Fibroblast of pulmonary artery (primary cell): Measurements from ENCODE around the gene PDE11A.
A peak's percentile ranks its signal among the peaks of the same experiment; 100 is the strongest.

Source experiments
- DNase-seq: peaks from one replicate; pipeline ENCODE4 v3.0.0-alpha.2; 2010; ENCODE audit warnings: low read depth
- H3K4me3 ChIP-seq: replicated peaks from 2 replicates; pipeline ENCODE4 v1.5.1; 2011; ENCODE audit warnings: low read depth, mild to moderate bottlenecking, control low read depth, low read length, moderate library complexity
- CTCF ChIP-seq: IDR thresholded peaks from 2 replicates; pipeline ENCODE4 v1.5.1; 2011; ENCODE audit warnings: mild to moderate bottlenecking, control low read depth, low read length, inconsistent platforms; ENCODE audit errors: missing control alignments

Gene PDE11A

GRCh38 chr2:177908824-177909223 lies 163.8 kb downstream of the PDE11A start:
- no peak for TF ChIP-seq CTCF
- no peak for DNase-seq
- H3K4me3 ChIP-seq = no peak overlapping the region

DNA sequence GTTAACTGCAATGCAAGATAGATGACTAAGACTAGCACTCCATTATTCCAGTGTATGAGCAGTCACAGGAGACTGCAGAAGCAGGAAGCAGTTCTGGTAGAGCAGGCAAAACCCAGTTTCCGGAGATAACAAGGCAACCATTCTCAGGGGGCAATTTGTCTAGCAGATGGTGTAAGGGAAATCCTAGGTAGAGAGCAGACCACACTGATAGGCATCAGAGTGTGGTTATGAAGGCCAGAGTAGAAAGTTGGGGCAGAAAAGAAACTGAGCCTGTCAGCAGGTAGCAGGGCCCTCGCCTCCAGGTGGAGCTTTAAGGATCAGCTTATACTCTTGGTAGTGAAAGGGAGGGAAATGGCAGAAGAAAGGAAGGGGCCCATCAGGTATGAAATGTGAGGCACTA lies 164.4 kb downstream of the PDE11A start:
- no peak overlapping the region for H3K4me3 ChIP-seq
- TF ChIP-seq CTCF = no peak
- no peak for DNase-seq

DNA sequence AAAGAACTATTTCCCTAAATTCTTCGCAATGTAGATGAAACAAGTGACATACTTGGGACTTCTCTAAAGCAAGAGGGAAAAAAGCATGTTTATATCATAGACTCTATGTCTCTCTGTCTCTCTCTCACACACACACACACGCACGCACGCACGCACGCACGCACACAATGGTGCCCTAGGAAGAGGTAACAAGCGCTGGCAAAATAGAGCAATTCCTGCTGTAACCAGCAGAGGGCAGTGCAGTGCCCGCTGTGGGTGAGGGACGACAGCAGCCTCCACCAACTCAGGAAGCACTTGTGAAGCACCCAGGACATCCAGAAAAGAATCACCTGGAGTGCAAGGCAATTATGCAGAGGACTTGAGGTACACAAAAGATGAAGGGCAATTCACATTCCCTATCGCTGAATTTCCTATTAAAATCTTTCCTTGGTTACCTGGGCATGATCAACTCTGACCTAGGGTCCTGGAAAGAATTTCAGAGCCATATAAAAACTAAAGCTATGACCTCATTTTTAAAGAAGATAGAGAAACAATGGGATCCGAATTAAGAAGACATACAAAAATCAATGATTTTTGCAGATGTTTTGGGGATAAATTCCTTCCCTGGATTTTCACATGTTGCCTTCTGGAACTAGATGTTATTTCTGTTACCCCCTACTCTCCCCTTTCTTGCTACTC lies 166.4 kb downstream of the PDE11A start:
- peak; percentile 82 for TF ChIP-seq CTCF
- peak; percentile 58 for DNase-seq
- H3K4me3 ChIP-seq = no peak overlapping the region

DNA sequence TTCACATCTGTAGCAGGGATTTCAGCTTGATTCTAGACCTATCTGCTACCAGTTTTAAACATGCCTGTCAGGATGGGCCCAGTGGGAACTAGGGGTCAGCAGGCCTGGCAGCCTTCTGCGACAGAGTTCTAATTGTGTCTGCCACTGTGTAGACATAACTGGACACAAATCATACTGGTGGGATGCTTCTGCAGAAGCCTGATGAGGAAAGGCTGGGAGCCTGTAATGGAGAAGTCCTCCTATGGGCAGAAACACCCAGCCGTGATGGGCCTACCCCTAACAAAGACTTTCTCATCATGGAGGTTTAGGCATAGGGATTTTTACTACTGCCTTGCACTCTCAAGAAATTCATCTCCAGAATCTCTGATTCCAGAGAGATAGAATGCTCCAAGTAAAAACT lies 166.9 kb downstream of the PDE11A start:
- H3K4me3 ChIP-seq = no peak overlapping the region
- no peak for TF ChIP-seq CTCF
- DNase-seq = no peak

GRCh38 chr2:177902395-177903163 lies 170.0 kb downstream of the PDE11A start:
- no peak overlapping the region for H3K4me3 ChIP-seq
- no peak for TF ChIP-seq CTCF
- no peak for DNase-seq

GRCh38 chr2:177900082-177900481 lies 172.5 kb downstream of the PDE11A start:
- DNase-seq = no peak
- no peak for TF ChIP-seq CTCF
- H3K4me3 ChIP-seq = no peak overlapping the region

- DNase-seq = no peak
- no peak for TF ChIP-seq CTCF
- no peak overlapping the region for H3K4me3 ChIP-seq
These were observed 175.3 kb downstream of the PDE11A start for GRCh38 chr2:177897278-177897677.
